ENCODE results near the gene CAST. TPM values are rescaled to one million over a fixed set of nuclear protein-coding genes. Genes with fewer than 3 reads are reported as not detected.

Gene CAST
- total RNA-seq, 2 experiments from 2014 or later = 197 to 200 TPM

GRCh38 chr5:96789794-96790330 lies 127.7 kb downstream of the CAST start:
- H3K36me3 ChIP-seq (ENCODE audit: insufficient read depth, low read length) = peaks cover 96% of the 10 kb centered on the region
- H3K4me1 ChIP-seq (ENCODE audit: insufficient read depth, low read length) = peaks cover 7% of the 10 kb centered on the region
- no peak overlapping the region for H3K4me3 ChIP-seq (ENCODE audit: low read length)
- Mint-ChIP-seq H3K36me3 (ENCODE audit: low read depth) (peaks cover 93% of the 10 kb centered on the region), H3K4me1 (ENCODE audit: low read depth) (peaks cover 5% of the 10 kb centered on the region), H3K27ac (peak overlapping the region; percentile 59), H3K4me3 (no peak overlapping the region), H3K27me3 (no peaks in the 10 kb centered on the region), H3K9me3 (no peaks in the 10 kb centered on the region)
- H3K27ac ChIP-seq (ENCODE audit: low read depth in 1 of 2, low read length in 2 of 2) = no peak overlapping the region
- intact Hi-C loops (cut with DNase I, micrococcal nuclease) = no loop called here
- H3K9me3 ChIP-seq (ENCODE audit: control insufficient read depth in 1 of 2, insufficient read depth in 1 of 2, low read length in 2 of 2) = no peaks in the 10 kb centered on the region
- no peak for ATAC-seq (ENCODE audit: poor library complexity)
- TF ChIP-seq, protein P1, sequence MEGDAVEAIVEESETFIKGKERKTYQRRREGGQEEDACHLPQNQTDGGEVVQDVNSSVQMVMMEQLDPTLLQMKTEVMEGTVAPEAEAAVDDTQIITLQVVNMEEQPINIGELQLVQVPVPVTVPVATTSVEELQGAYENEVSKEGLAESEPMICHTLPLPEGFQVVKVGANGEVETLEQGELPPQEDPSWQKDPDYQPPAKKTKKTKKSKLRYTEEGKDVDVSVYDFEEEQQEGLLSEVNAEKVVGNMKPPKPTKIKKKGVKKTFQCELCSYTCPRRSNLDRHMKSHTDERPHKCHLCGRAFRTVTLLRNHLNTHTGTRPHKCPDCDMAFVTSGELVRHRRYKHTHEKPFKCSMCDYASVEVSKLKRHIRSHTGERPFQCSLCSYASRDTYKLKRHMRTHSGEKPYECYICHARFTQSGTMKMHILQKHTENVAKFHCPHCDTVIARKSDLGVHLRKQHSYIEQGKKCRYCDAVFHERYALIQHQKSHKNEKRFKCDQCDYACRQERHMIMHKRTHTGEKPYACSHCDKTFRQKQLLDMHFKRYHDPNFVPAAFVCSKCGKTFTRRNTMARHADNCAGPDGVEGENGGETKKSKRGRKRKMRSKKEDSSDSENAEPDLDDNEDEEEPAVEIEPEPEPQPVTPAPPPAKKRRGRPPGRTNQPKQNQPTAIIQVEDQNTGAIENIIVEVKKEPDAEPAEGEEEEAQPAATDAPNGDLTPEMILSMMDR (IDR thresholded peaks at IDR 0.05) = no peak
- no peak for DNase-seq
- H3K27me3 ChIP-seq (ENCODE audit: control insufficient read depth in 1 of 2, insufficient read depth in 2 of 2, low read length in 2 of 2) = no peaks in the 10 kb centered on the region
- ChIA-PET CTCF (interaction anchor here (0.7 to 1.1 kb wide), 2 partner anchors 57 to 79 kb away, joined by 3 to 4 read pairs; no protein-coding TSS in a partner anchor), POLR2A (interaction anchor here (0.9 to 1.5 kb wide), 4 partner anchors 18 to 207 kb away, joined by 3 to 5 read pairs (median 4); partner anchors contain the start of gene ERAP1)

- Mint-ChIP-seq H3K27ac (peak overlapping the region; percentile 59), H3K36me3 (ENCODE audit: low read depth) (peaks cover 93% of the 10 kb centered on the region), H3K4me3 (no peak overlapping the region), H3K27me3 (no peaks in the 10 kb centered on the region), H3K4me1 (ENCODE audit: low read depth) (peaks cover 17% of the 10 kb centered on the region), H3K9me3 (no peaks in the 10 kb centered on the region)
- POLR2A ChIA-PET = interaction anchor here (1.0 to 1.3 kb wide), 2 partner anchors 17 to 206 kb away, joined by 3 to 5 read pairs; partner anchors contain the start of gene ERAP1
- Histone ChIP-seq H3K9me3 (ENCODE audit: control insufficient read depth in 1 of 2, insufficient read depth in 1 of 2, low read length in 2 of 2) (no peaks in the 10 kb centered on the region), H3K27me3 (ENCODE audit: control insufficient read depth in 1 of 2, insufficient read depth in 2 of 2, low read length in 2 of 2) (no peaks in the 10 kb centered on the region), H3K27ac (ENCODE audit: low read depth in 1 of 2, low read length in 2 of 2) (no peak overlapping the region), H3K4me1 (ENCODE audit: insufficient read depth, low read length) (peaks cover 12% of the 10 kb centered on the region), H3K36me3 (ENCODE audit: insufficient read depth, low read length) (peaks cover 97% of the 10 kb centered on the region), H3K4me3 (ENCODE audit: low read length) (no peak overlapping the region)
- DNase-seq (peak in 1 of 14 experiments; percentile 22), ATAC-seq (ENCODE audit: poor library complexity) (no peak)
- TF ChIP-seq, protein P1 (IDR thresholded peaks at IDR 0.05) = no peak
- intact Hi-C loops (cut with DNase I, micrococcal nuclease) = no loop called here
- CTCF ChIA-PET = no interaction called here
Observed at GRCh38 chr5:96790961-96791504, 128.9 kb downstream of the CAST start.

DNA sequence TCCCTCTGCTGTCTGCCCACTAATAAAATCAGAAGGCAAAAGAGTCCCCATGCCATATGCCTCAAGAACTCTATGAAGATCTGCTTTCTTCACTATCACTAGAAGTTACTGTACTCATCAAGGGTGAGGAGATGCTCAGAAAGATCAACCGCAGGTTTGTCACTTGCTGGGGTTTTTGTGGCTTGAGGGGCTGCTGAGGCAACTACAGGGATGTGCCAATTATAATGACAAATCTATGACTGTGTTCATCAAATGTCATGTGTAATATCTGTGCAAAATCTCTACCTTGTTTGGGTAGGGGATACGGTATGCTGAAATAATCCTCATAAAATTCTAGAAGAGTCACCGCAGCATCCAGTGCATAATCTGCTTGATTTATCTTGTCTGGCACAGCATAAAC lies 132.6 kb downstream of the CAST start:
- Histone ChIP-seq H3K36me3 (ENCODE audit: insufficient read depth, low read length) (peaks cover 99% of the 10 kb centered on the region), H3K9me3 (ENCODE audit: control insufficient read depth in 1 of 2, insufficient read depth in 1 of 2, low read length in 2 of 2) (no peaks in the 10 kb centered on the region), H3K27me3 (ENCODE audit: control insufficient read depth in 1 of 2, insufficient read depth in 2 of 2, low read length in 2 of 2) (no peaks in the 10 kb centered on the region), H3K4me3 (ENCODE audit: low read length) (no peak overlapping the region), H3K4me1 (ENCODE audit: insufficient read depth, low read length) (peaks cover 22% of the 10 kb centered on the region), H3K27ac (ENCODE audit: low read depth in 1 of 2, low read length in 2 of 2) (no peak overlapping the region)
- Mint-ChIP-seq H3K27ac (peak overlapping the region; percentile 34), H3K4me1 (ENCODE audit: low read depth) (peaks cover 42% of the 10 kb centered on the region), H3K4me3 (no peak overlapping the region), H3K9me3 (no peaks in the 10 kb centered on the region), H3K36me3 (ENCODE audit: low read depth) (peaks cover 93% of the 10 kb centered on the region), H3K27me3 (no peaks in the 10 kb centered on the region)
- ChIA-PET CTCF (no interaction called here), POLR2A (no interaction called here)
- TF ChIP-seq, protein P1 (IDR thresholded peaks at IDR 0.05) = no peak
- DNase-seq (peak in 10 of 14 experiments; percentile 14 to 51 (median 28)), ATAC-seq (ENCODE audit: poor library complexity) (peak; percentile 89)
- intact Hi-C loops (cut with DNase I, micrococcal nuclease) = no loop called here

Measured in CD4-positive, alpha-beta T cell (primary cell).